Caco-2 (cell line): ENCODE measurements around the gene ARL5A. TPM values are rescaled to one million over a fixed set of nuclear protein-coding genes. Genes with fewer than 3 reads are reported as not detected.

Experiments used
- BruUV-seq: library from RNA; stranded (reverse); fragments of 400-500 nt; replicated peaks from 2 replicates; lab custom pipeline; 2021; lab: Mats Ljungman, UMichigan
- CTCF ChIA-PET: fragments of 300-600 bp; sonication (Branson Sonifier 250); formaldehyde crosslinking; loops from one replicate; lab custom pipeline; 2022; ENCODE audit warnings: antibody characterized with exemption; lab: Charles Lee
- POLR2A ChIA-PET: fragments of 300-600 bp; sonication (Branson Sonifier 250); formaldehyde crosslinking; loops from one replicate; lab custom pipeline; 2022; ENCODE audit warnings: antibody characterized with exemption; lab: Charles Lee
- DNase-seq, 2 experiments: peaks; one replicate each; pipeline versions ENCODE4 v3.0.0 to v3.0.0-alpha.2; 2020 to 2022
- H3K27me3 ChIP-seq: replicated peaks from 2 replicates; pipeline ENCODE4 v1.6.0; 2011; ENCODE audit warnings: low read length; ENCODE audit not compliant: control insufficient read depth, insufficient read depth
- H3K36me3 ChIP-seq: 2 replicates; pipeline ENCODE4 v1.5.1; 2011; ENCODE audit warnings: low read length; ENCODE audit not compliant: control insufficient read depth, insufficient read depth
- H3K4me1 ChIP-seq: fragments of 250-450 bp; sonication (Bioruptor Pico); 2 replicates; pipeline ENCODE4 v1.5.1; 2020; ENCODE audit warnings: mild to moderate bottlenecking
- H3K4me3 ChIP-seq: 2 replicates; pipeline ENCODE4 v1.5.1; 2011; ENCODE audit warnings: low read depth, mild to moderate bottlenecking, control low read depth, low read length
- H3K9me3 ChIP-seq: fragments of 250-450 bp; sonication (Bioruptor Pico); 2 replicates; pipeline ENCODE4 v1.5.1; 2020; ENCODE audit warnings: mild to moderate bottlenecking, moderate library complexity
- H3K27ac Mint-ChIP-seq: one replicate; pipeline ENCODE4 v1.8.0; 2022; ENCODE audit warnings: mixed read lengths; ENCODE audit not compliant: unreplicated experiment
- H3K27me3 Mint-ChIP-seq: one replicate; pipeline ENCODE4 v1.8.0; 2022; ENCODE audit warnings: mixed read lengths; ENCODE audit not compliant: insufficient read depth, unreplicated experiment
- H3K36me3 Mint-ChIP-seq: one replicate; pipeline ENCODE4 v1.8.0; 2022; ENCODE audit warnings: mild to moderate bottlenecking, mixed read lengths; ENCODE audit not compliant: insufficient read depth, unreplicated experiment
- H3K4me1 Mint-ChIP-seq: one replicate; pipeline ENCODE4 v1.8.0; 2022; ENCODE audit warnings: low read depth, mixed read lengths; ENCODE audit not compliant: unreplicated experiment
- H3K4me3 Mint-ChIP-seq: one replicate; pipeline ENCODE4 v1.8.0; 2022; ENCODE audit warnings: mild to moderate bottlenecking, moderate library complexity, mixed read lengths; ENCODE audit not compliant: unreplicated experiment
- H3K9me3 Mint-ChIP-seq: one replicate; pipeline ENCODE4 v1.8.0; 2022; ENCODE audit warnings: mixed read lengths; ENCODE audit not compliant: unreplicated experiment
- intact Hi-C: fragments of 100-400 bp; cut with micrococcal nuclease; formaldehyde crosslinking; loops from one replicate; pipeline ENCODE4 v1.10.0; 2022; ENCODE audit not compliant: unreplicated experiment
- total RNA-seq: library from RNA; stranded (reverse); gene quantifications from 2 replicates; pipeline ENCODE4 v1.2.3, GENCODE V29; 2022
- TF ChIP-seq, protein P1 (sequence below), 2 experiments: fragments of 200-600 bp in 1 of 2; IDR thresholded peaks; 1 replicate in 1 of 2; 2 replicates in 1 of 2; pipeline versions ENCODE4 v1.5.1 to v1.8.0; 2011 to 2022; ENCODE audit warnings: antibody characterized with exemption in 1 of 2, control low read depth in 1 of 2, inconsistent platforms in 1 of 2, low read depth in 1 of 2, low read length in 1 of 2, mild to moderate bottlenecking in 1 of 2, moderate library complexity in 1 of 2; ENCODE audit not compliant: insufficient read depth in 1 of 2, severe bottlenecking in 1 of 2, unreplicated experiment in 1 of 2

Gene ARL5A
- total RNA-seq, 1 experiment from 2014 or later = 58.3 TPM

DNA sequence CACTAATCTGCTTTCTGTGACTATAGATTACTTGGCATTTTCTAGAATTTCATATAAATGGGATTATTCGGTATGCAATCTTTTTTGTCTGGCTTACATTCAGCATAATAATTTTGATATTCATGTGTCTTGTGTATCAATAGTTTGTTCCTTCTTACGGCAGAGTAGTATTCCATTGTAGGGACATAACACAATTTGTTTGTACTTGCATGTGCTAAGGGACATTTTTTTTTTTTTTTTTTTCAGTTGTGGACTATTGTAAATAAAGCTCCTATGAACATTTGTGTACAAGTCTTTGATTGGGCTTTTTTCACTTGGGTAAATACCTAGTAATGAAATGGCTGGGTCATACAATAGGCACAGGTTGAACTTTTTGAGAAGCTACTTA is 45.1 kb downstream of the ARL5A start:
- H3K4me1 ChIP-seq = no peaks in the 10 kb centered on the region
- no peak for DNase-seq
- no peaks in the 10 kb centered on the region for H3K27me3 ChIP-seq
- H3K4me3 ChIP-seq = no peak overlapping the region
- Mint-ChIP-seq H3K36me3 (peaks cover 8% of the 10 kb centered on the region), H3K27me3 (no peaks in the 10 kb centered on the region), H3K9me3 (no peaks in the 10 kb centered on the region), H3K4me1 (no peaks in the 10 kb centered on the region), H3K4me3 (no peak overlapping the region), H3K27ac (no peak overlapping the region)
- no peaks in the 10 kb centered on the region for H3K36me3 ChIP-seq
- intact Hi-C loops = no loop called here
- no peaks in the 10 kb centered on the region for H3K9me3 ChIP-seq
- CTCF ChIA-PET = no interaction called here
- BruUV-seq = no TSS peak
- POLR2A ChIA-PET = no interaction called here
- TF ChIP-seq, protein P1, sequence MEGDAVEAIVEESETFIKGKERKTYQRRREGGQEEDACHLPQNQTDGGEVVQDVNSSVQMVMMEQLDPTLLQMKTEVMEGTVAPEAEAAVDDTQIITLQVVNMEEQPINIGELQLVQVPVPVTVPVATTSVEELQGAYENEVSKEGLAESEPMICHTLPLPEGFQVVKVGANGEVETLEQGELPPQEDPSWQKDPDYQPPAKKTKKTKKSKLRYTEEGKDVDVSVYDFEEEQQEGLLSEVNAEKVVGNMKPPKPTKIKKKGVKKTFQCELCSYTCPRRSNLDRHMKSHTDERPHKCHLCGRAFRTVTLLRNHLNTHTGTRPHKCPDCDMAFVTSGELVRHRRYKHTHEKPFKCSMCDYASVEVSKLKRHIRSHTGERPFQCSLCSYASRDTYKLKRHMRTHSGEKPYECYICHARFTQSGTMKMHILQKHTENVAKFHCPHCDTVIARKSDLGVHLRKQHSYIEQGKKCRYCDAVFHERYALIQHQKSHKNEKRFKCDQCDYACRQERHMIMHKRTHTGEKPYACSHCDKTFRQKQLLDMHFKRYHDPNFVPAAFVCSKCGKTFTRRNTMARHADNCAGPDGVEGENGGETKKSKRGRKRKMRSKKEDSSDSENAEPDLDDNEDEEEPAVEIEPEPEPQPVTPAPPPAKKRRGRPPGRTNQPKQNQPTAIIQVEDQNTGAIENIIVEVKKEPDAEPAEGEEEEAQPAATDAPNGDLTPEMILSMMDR (IDR thresholded peaks at IDR 0.05; ENCODE audit: insufficient read depth in 1 of 2, low read depth in 1 of 2, low read length in 1 of 2, severe bottlenecking in 1 of 2, unreplicated experiment in 1 of 2) = no peak

DNA sequence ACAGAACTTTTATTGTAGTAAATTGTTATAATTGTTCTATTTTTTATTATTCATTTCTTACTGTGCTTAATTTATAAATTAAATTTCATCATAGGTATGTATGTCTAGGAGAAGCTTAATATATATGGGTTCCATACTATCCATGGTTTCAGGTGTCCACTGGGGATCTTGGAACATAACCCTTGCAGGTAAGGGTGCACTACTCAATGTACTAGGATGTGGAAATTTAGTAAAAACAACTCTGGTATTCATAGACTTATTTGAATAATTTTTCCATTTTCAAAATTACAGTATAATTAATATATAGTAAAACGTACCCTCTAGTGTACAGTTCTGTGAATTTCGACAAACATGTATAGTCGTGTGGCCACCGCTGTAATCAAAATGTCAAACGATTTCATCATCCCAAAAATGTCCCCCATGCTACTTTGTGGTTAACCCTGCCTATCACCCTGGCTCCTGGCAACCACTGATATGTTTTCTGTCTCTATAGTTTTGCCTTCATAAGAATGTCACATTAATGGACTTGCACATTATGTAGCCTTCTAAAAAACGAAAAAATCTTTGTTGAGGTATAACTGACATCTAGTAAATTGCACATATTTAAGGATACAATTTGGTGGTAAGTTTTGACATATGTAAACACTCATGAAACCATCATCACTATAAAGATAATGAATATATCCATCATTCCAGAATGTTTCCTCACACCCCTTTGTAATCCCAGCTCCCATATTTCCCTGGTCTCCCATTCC is 45.7 kb downstream of the ARL5A start:
- Histone ChIP-seq H3K4me3 (no peak overlapping the region), H3K9me3 (0 out of 2 replicates have a peak, but pooled peaks cover 2% of the 10 kb centered on the region), H3K27me3 (no peaks in the 10 kb centered on the region), H3K36me3 (no peaks in the 10 kb centered on the region), H3K4me1 (no peaks in the 10 kb centered on the region)
- TF ChIP-seq, protein P1 (IDR thresholded peaks at IDR 0.05; ENCODE audit: insufficient read depth in 1 of 2, low read depth in 1 of 2, low read length in 1 of 2, severe bottlenecking in 1 of 2, unreplicated experiment in 1 of 2) = no peak
- intact Hi-C loops = no loop called here
- no TSS peak for BruUV-seq
- Mint-ChIP-seq H3K4me3 (no peak overlapping the region), H3K4me1 (no peaks in the 10 kb centered on the region), H3K9me3 (no peaks in the 10 kb centered on the region), H3K27me3 (no peaks in the 10 kb centered on the region), H3K36me3 (peaks cover 5% of the 10 kb centered on the region), H3K27ac (no peak overlapping the region)
- POLR2A ChIA-PET = no interaction called here
- DNase-seq = no peak
- CTCF ChIA-PET = no interaction called here

DNA sequence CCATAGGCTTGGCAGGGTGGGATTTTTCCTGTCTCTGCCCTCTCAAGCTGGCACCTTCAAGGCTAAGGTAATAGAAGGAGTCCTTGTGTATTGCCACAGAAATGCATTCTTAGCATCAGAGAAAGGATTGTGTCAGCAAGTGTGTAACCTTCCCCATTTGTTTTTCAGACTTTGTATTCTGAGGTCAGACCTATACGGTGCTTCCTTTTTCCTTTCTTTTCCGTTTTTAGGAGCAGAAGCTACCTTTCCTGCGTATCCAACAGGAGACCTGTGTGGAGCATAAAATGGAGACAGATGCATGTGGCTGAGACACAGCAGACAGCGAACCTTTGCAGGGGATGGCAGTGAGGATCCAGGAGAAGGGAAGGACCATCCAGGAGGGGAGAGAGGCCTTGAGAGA is 46.6 kb downstream of the ARL5A start:
- BruUV-seq = no TSS peak
- ChIA-PET POLR2A (no interaction called here), CTCF (interaction anchor here (0.8 kb wide), 1 partner anchor 20 kb away, joined by 4 read pairs; no protein-coding TSS in a partner anchor)
- H3K4me3 Mint-ChIP-seq = no peak overlapping the region
- peaks cover 5% of the 10 kb centered on the region for H3K36me3 Mint-ChIP-seq
- no peak overlapping the region for H3K27ac Mint-ChIP-seq
- no peaks in the 10 kb centered on the region for H3K27me3 ChIP-seq
- TF ChIP-seq, protein P1 (IDR thresholded peaks at IDR 0.05; ENCODE audit: insufficient read depth in 1 of 2, low read depth in 1 of 2, low read length in 1 of 2, severe bottlenecking in 1 of 2, unreplicated experiment in 1 of 2) = no peak
- no peaks in the 10 kb centered on the region for H3K36me3 ChIP-seq
- DNase-seq = no peak
- H3K9me3 Mint-ChIP-seq = no peaks in the 10 kb centered on the region
- no peaks in the 10 kb centered on the region for H3K27me3 Mint-ChIP-seq
- no peak overlapping the region for H3K4me3 ChIP-seq
- 0 out of 2 replicates have a peak, but pooled peaks cover 2% of the 10 kb centered on the region for H3K9me3 ChIP-seq
- no peaks in the 10 kb centered on the region for H3K4me1 ChIP-seq
- intact Hi-C loops = no loop called here
- no peaks in the 10 kb centered on the region for H3K4me1 Mint-ChIP-seq
